ENCODE data around the gene RFK. TPM values are rescaled to one million over a fixed set of nuclear protein-coding genes. Genes with fewer than 3 reads are reported as not detected.

RFK gene
- total RNA-seq, 1 donor from 2014 or later = 8.9 TPM

- H3K27me3 ChIP-seq = no peaks in the 10 kb centered on the region
- no peaks in the 10 kb centered on the region for H3K36me3 ChIP-seq
- no peak for DNase-seq (ENCODE audit: low spot score in 2 of 2)
- intact Hi-C loops (cut with DNase I) = no loop called here
- no peak overlapping the region for H3K27ac ChIP-seq
- no peak for TF ChIP-seq CTCF (IDR thresholded peaks at IDR 0.05)
- H3K4me3 ChIP-seq = no peak overlapping the region
- H3K4me1 ChIP-seq = no peaks in the 10 kb centered on the region
- H3K9me3 ChIP-seq = peaks cover 0 to 11% of the 10 kb centered on the region in 2 donors
Measured at GRCh38 chr9:76415154-76415553, 20.9 kb upstream of the RFK start.

- DNase-seq (ENCODE audit: low spot score in 2 of 2) = no peak
- no peaks in the 10 kb centered on the region for H3K27me3 ChIP-seq
- no peak overlapping the region for H3K4me3 ChIP-seq
- H3K27ac ChIP-seq = no peak overlapping the region
- intact Hi-C loops (cut with DNase I) = no loop called here
- no peak for TF ChIP-seq CTCF (IDR thresholded peaks at IDR 0.05)
- no peaks in the 10 kb centered on the region for H3K36me3 ChIP-seq
- peaks cover 0 to 11% of the 10 kb centered on the region in 2 donors for H3K9me3 ChIP-seq
- H3K4me1 ChIP-seq = no peaks in the 10 kb centered on the region
Measured at GRCh38 chr9:76414661-76415060, 20.4 kb upstream of the RFK start.

- H3K4me3 ChIP-seq = no peak overlapping the region
- DNase-seq (ENCODE audit: low spot score in 2 of 2) = no peak
- H3K4me1 ChIP-seq = no peaks in the 10 kb centered on the region
- H3K27me3 ChIP-seq = no peaks in the 10 kb centered on the region
- H3K36me3 ChIP-seq = no peaks in the 10 kb centered on the region
- TF ChIP-seq CTCF (IDR thresholded peaks at IDR 0.05) = no peak
- H3K9me3 ChIP-seq = peaks cover 0 to 11% of the 10 kb centered on the region in 2 donors
- H3K27ac ChIP-seq = no peak overlapping the region
- intact Hi-C loops (cut with DNase I) = no loop called here
Measured at GRCh38 chr9:76413658-76414057, 19.4 kb upstream of the RFK start.

- Histone ChIP-seq H3K36me3 (no peaks in the 10 kb centered on the region), H3K4me1 (no peaks in the 10 kb centered on the region)
- intact Hi-C loops (cut with DNase I) = no loop called here
Measured at GRCh38 chr9:76412638-76413037, 18.4 kb upstream of the RFK start.

GRCh38 chr9:76405868-76406267 lies 11.6 kb upstream of the RFK start:
- TF ChIP-seq CTCF (IDR thresholded peaks at IDR 0.05) = no peak
- Histone ChIP-seq H3K27ac (no peak overlapping the region), H3K4me1 (peaks cover 3 to 8% of the 10 kb centered on the region in 2 donors), H3K36me3 (no peaks in the 10 kb centered on the region), H3K4me3 (no peak overlapping the region), H3K27me3 (no peaks in the 10 kb centered on the region), H3K9me3 (no peaks in the 10 kb centered on the region)
- no peak for DNase-seq (ENCODE audit: low spot score in 2 of 2)
- intact Hi-C loops (cut with DNase I) = no loop called here

More at GRCh38 chr9:76412638-76413037, 18.4 kb upstream of the RFK start:
- Histone ChIP-seq H3K9me3 (peaks cover 0 to 11% of the 10 kb centered on the region in 2 donors), H3K4me3 (no peak overlapping the region), H3K27ac (no peak overlapping the region), H3K27me3 (no peaks in the 10 kb centered on the region)
- no peak for TF ChIP-seq CTCF (IDR thresholded peaks at IDR 0.05)
- DNase-seq (ENCODE audit: low spot score in 2 of 2) = no peak

- TF ChIP-seq CTCF (IDR thresholded peaks at IDR 0.05) = no peak
- Histone ChIP-seq H3K4me3 (no peak overlapping the region), H3K27ac (no peak overlapping the region), H3K36me3 (no peaks in the 10 kb centered on the region), H3K9me3 (no peaks in the 10 kb centered on the region), H3K27me3 (no peaks in the 10 kb centered on the region), H3K4me1 (peaks cover 3 to 8% of the 10 kb centered on the region in 2 donors)
- DNase-seq (ENCODE audit: low spot score in 2 of 2) = no peak
- intact Hi-C loops (cut with DNase I) = no loop called here
Measured at GRCh38 chr9:76405340-76405739, 11.1 kb upstream of the RFK start.

Measured in ascending aorta (tissue), 2 donors.